Endodermal cell (in vitro differentiated cells): ENCODE measurements around the gene DGCR2. TPM values are rescaled to one million over a fixed set of nuclear protein-coding genes. Genes with fewer than 3 reads are reported as not detected.
A peak's percentile ranks its signal among the peaks of the same experiment; 100 is the strongest.

Experiments used
- DNase-seq: peaks from one replicate; pipeline ENCODE4 v3.0.0-alpha.2; 2017
- H3K27ac ChIP-seq: 2 replicates; pipeline ENCODE4 v1.5.1; 2013; ENCODE audit warnings: mild to moderate bottlenecking, low read depth, low read length, moderate library complexity
- H3K27me3 ChIP-seq: 2 replicates; pipeline ENCODE4 v1.6.1; 2013; ENCODE audit warnings: mild to moderate bottlenecking, low read length, moderate library complexity; ENCODE audit not compliant: insufficient read depth, control insufficient read depth, poor library complexity, severe bottlenecking
- H3K36me3 ChIP-seq: 2 replicates; pipeline ENCODE4 v1.7.0; 2013; ENCODE audit warnings: mild to moderate bottlenecking, low read length, moderate library complexity; ENCODE audit not compliant: control insufficient read depth, insufficient read depth
- H3K4me1 ChIP-seq: one replicate; pipeline ENCODE4 v1.7.0; 2013; ENCODE audit warnings: low read length; ENCODE audit not compliant: control insufficient read depth, insufficient read depth
- H3K4me3 ChIP-seq: 2 replicates; pipeline ENCODE4 v1.5.1; 2013; ENCODE audit warnings: mild to moderate bottlenecking, low read length, moderate library complexity
- H3K9ac ChIP-seq: 2 replicates; pipeline ENCODE4 v1.6.1; 2013; ENCODE audit warnings: mild to moderate bottlenecking, low read length, moderate library complexity; ENCODE audit not compliant: poor library complexity, severe bottlenecking; ENCODE audit errors: extremely low read depth
- H3K9me3 ChIP-seq: 2 replicates; pipeline ENCODE4 v1.6.1; 2013; ENCODE audit warnings: mild to moderate bottlenecking, low read length, moderate library complexity; ENCODE audit not compliant: control insufficient read depth
- H3K27ac Mint-ChIP-seq: 2 replicates; pipeline ENCODE4 v1.8.0; 2020; ENCODE audit warnings: mixed read lengths
- H3K27me3 Mint-ChIP-seq: 2 replicates; pipeline ENCODE4 v1.8.0; 2021; ENCODE audit warnings: mild to moderate bottlenecking, mixed read lengths; ENCODE audit not compliant: insufficient read depth
- H3K36me3 Mint-ChIP-seq: 2 replicates; pipeline ENCODE4 v1.8.0; 2020; ENCODE audit warnings: low read depth, mixed read lengths
- H3K4me1 Mint-ChIP-seq: 2 replicates; pipeline ENCODE4 v1.8.0; 2020; ENCODE audit warnings: mixed read lengths
- H3K4me3 Mint-ChIP-seq: 2 replicates; pipeline ENCODE4 v1.8.0; 2020; ENCODE audit warnings: mild to moderate bottlenecking, moderate library complexity, mixed read lengths
- H3K9me3 Mint-ChIP-seq: 2 replicates; pipeline ENCODE4 v1.8.0; 2020; ENCODE audit warnings: mild to moderate bottlenecking, mixed read lengths
- WGBS, 2 experiments: methylation state at CpG; one replicate each; pipeline versions ENCODE4 v1.1.5 to v1.1.7; 2013; ENCODE audit warnings: missing lambda C conversion rate in 2 of 2, mixed read lengths in 1 of 2; ENCODE audit not compliant: insufficient coverage in 1 of 2, insufficient read length in 1 of 2; 5-methylcytosine and 5-hydroxymethylcytosine counted together
- total RNA-seq, 2 donors: library from RNA; stranded (reverse); fragmentation: NEBNext Ultra II Directional in 1 of 2; extraction: Animal tissue kit (Norgen Biotek cat#: 25700) in 1 of 2; gene quantifications; 2 replicates in 1 of 2; 3 replicates in 1 of 2; pipeline ENCODE4 v1.2.1, GENCODE V29; 2021
- TF ChIP-seq, protein P1 (sequence below): fragments of 200-600 bp; sonication (generic); conservative IDR thresholded peaks from 2 replicates; pipeline ENCODE4 v1.5.0; 2021; ENCODE audit warnings: antibody characterized with exemption, mild to moderate bottlenecking

The DGCR2 gene
- total RNA-seq, 2 donors from 2014 or later = 54.6 to 62.9 TPM

DNA sequence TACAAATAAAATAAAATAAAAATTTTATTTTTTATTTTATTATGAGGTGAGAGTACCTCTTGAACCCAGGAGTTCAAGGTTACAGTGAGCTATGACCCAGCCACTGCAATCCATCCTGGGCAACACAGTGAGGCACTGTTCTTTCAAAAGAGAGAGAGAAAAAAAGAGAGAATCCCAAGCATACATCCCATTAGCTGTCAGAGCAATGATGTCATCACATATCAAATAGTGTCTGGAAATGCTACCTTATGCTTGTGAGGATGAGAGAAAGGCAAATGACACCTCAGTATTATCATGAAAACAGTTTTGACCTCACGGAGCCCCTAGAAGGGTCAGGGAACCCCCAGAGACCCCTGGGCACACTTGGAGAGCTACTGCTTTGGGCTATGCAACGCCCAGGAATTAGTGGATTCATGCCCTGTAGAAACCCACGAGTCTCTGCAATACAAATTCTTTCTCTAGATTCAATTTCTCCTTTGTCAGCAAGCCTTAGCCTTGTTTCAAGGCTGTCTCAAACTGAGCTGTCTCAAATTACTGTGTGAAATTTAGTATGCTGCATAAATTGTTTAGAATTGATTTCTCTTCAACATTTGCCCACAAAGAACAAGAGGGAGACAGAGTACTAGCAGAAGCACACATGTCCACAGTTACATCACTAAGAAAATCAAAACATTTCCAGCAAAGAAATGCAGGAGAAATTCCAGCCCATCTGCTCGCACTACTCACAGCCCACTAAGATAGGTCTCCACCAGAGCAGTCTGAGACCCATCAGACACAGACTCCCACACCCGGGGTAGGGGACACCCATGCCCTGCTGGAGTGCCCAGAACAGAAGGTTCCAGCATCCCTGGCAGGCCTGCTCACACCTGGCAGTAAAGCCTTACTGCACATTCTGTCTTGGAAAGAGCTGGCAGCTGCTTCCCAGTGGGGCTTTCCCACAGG, 18.1 kb downstream of the DGCR2 start:
- Mint-ChIP-seq H3K36me3 (peaks cover 8% of the 10 kb centered on the region), H3K4me3 (no peak overlapping the region), H3K27me3 (no peaks in the 10 kb centered on the region), H3K4me1 (no peaks in the 10 kb centered on the region), H3K9me3 (no peaks in the 10 kb centered on the region), H3K27ac (no peak overlapping the region)
- Histone ChIP-seq H3K27ac (peak overlapping the region; percentile 38), H3K9me3 (no peaks in the 10 kb centered on the region), H3K36me3 (peaks cover 4% of the 10 kb centered on the region), H3K27me3 (no peaks in the 10 kb centered on the region), H3K9ac (no peak overlapping the region), H3K4me1 (no peaks in the 10 kb centered on the region), H3K4me3 (no peak overlapping the region)
- TF ChIP-seq, protein P1, sequence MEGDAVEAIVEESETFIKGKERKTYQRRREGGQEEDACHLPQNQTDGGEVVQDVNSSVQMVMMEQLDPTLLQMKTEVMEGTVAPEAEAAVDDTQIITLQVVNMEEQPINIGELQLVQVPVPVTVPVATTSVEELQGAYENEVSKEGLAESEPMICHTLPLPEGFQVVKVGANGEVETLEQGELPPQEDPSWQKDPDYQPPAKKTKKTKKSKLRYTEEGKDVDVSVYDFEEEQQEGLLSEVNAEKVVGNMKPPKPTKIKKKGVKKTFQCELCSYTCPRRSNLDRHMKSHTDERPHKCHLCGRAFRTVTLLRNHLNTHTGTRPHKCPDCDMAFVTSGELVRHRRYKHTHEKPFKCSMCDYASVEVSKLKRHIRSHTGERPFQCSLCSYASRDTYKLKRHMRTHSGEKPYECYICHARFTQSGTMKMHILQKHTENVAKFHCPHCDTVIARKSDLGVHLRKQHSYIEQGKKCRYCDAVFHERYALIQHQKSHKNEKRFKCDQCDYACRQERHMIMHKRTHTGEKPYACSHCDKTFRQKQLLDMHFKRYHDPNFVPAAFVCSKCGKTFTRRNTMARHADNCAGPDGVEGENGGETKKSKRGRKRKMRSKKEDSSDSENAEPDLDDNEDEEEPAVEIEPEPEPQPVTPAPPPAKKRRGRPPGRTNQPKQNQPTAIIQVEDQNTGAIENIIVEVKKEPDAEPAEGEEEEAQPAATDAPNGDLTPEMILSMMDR = no peak
- DNase-seq = no peak
- WGBS, 2 experiments = 89 to 92% methylated on average over 4 to 5 of the region's 5 CpGs

DNA sequence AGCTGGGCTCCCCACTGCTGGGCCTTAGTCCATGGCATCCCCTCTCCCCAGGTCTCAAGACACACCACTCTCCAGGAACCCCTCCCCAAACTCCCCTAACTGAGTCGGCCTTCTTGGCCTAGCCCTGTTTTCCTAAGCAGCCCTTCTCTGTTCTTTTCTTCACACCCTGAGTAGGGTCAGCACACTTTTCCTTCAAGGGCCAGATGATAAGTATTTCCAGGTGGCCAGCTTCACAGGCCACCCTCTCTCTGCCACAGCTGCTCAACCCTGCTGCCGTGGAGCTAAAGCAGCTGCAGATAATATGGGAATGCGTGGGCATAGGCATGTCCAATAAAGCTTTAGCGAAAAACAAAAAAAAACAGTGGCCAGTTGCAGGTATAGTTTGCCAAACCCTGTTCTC, 24.1 kb downstream of the DGCR2 start:
- DNase-seq = no peak
- H3K27me3 Mint-ChIP-seq = no peaks in the 10 kb centered on the region
- WGBS, 2 experiments = 96 to 100% methylated on average over 3 to 4 of the region's 4 CpGs

DNA sequence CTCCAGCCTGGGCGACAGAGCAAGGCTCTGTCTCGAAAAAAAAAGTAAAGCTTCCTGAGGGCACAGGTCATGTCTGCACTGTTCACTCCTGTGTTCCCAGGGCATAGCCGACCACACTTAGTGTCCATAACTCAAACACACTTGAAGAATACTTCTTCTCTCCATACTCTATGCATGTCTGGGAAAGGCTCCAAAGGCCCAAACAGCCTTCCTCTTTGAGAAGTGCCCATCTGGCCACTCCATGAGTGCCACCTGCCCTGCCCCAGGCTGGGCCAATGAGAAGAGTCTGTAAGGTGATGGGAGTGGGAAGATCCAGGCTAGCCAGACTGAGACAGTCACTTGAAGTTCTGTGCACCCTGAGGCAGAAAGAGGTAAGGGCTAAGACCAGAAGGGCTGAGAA, 24.7 kb downstream of the DGCR2 start:
- no peak for DNase-seq
- Histone ChIP-seq H3K27ac (no peak overlapping the region), H3K9me3 (no peaks in the 10 kb centered on the region), H3K9ac (no peak overlapping the region), H3K4me3 (no peak overlapping the region), H3K27me3 (no peaks in the 10 kb centered on the region), H3K4me1 (no peaks in the 10 kb centered on the region), H3K36me3 (peaks cover 18% of the 10 kb centered on the region)
- no peak overlapping the region for H3K27ac Mint-ChIP-seq
- no peak overlapping the region for H3K4me3 Mint-ChIP-seq
- H3K36me3 Mint-ChIP-seq = peaks cover 22% of the 10 kb centered on the region
- no peaks in the 10 kb centered on the region for H3K9me3 Mint-ChIP-seq
- no peaks in the 10 kb centered on the region for H3K4me1 Mint-ChIP-seq
- no peaks in the 10 kb centered on the region for H3K27me3 Mint-ChIP-seq
- 93 to 96% methylated on average over 2 to 3 of the region's 3 CpGs for WGBS, 2 experiments
- TF ChIP-seq, protein P1 = no peak

More for the DNA sequence above, 24.1 kb downstream of the DGCR2 start:
- no peaks in the 10 kb centered on the region for H3K9me3 Mint-ChIP-seq
- peaks cover 18% of the 10 kb centered on the region for H3K36me3 ChIP-seq
- H3K27ac ChIP-seq = no peak overlapping the region
- TF ChIP-seq, protein P1 = no peak
- H3K4me1 ChIP-seq = no peaks in the 10 kb centered on the region
- no peak overlapping the region for H3K4me3 ChIP-seq
- peaks cover 22% of the 10 kb centered on the region for H3K36me3 Mint-ChIP-seq
- no peak overlapping the region for H3K4me3 Mint-ChIP-seq
- no peaks in the 10 kb centered on the region for H3K27me3 ChIP-seq
- no peak overlapping the region for H3K9ac ChIP-seq
- peak overlapping the region; percentile 3 for H3K27ac Mint-ChIP-seq
- H3K4me1 Mint-ChIP-seq = no peaks in the 10 kb centered on the region
- H3K9me3 ChIP-seq = no peaks in the 10 kb centered on the region
